ENCODE measurements around the gene ZNF544.
A peak's percentile ranks its signal among the peaks of the same experiment; 100 is the strongest.

Gene ZNF544

GRCh38 chr19:58274771-58275201 lies 46.1 kb downstream of the ZNF544 start:
- no peak overlapping the region for H3K27ac ChIP-seq
- H3K4me3 ChIP-seq (ENCODE audit: low read depth, low read length), result no peak overlapping the region
- no peak overlapping the region for H2AFZ ChIP-seq
- H3K9me3 ChIP-seq (ENCODE audit: control insufficient read depth, low read length), result no peaks in the 10 kb centered on the region
- no peaks in the 10 kb centered on the region for H3K27me3 ChIP-seq (ENCODE audit: control insufficient read depth, insufficient read depth, low read length)
- peaks cover 4% of the 10 kb centered on the region for H3K79me2 ChIP-seq
- TF ChIP-seq CTCF (IDR thresholded peaks at IDR 0.05), result no peak
- H3K4me1 ChIP-seq, result peaks cover 2% of the 10 kb centered on the region
- no peak overlapping the region for H3K4me2 ChIP-seq (ENCODE audit: low read length)
- H3K36me3 ChIP-seq (ENCODE audit: control insufficient read depth, insufficient read depth, low read length), result no peaks in the 10 kb centered on the region
- H3K9ac ChIP-seq, result no peak overlapping the region

- Histone ChIP-seq H3K9ac (no peak overlapping the region), H3K4me2 (ENCODE audit: low read length) (no peak overlapping the region), H2AFZ (no peak overlapping the region), H3K79me2 (peaks cover 11% of the 10 kb centered on the region), H3K27me3 (ENCODE audit: control insufficient read depth, insufficient read depth, low read length) (no peaks in the 10 kb centered on the region), H3K9me3 (ENCODE audit: control insufficient read depth, low read length) (no peaks in the 10 kb centered on the region), H3K36me3 (ENCODE audit: control insufficient read depth, insufficient read depth, low read length) (no peaks in the 10 kb centered on the region), H3K27ac (no peak overlapping the region), H3K4me1 (peaks cover 2% of the 10 kb centered on the region), H3K4me3 (ENCODE audit: low read depth, low read length) (no peak overlapping the region)
- TF ChIP-seq CTCF (IDR thresholded peaks at IDR 0.05), result no peak
Measured at GRCh38 chr19:58275564-58275963, 46.9 kb downstream of the ZNF544 start.

- no peaks in the 10 kb centered on the region for H3K27me3 ChIP-seq (ENCODE audit: control insufficient read depth, insufficient read depth, low read length)
- no peak overlapping the region for H3K9ac ChIP-seq
- H3K9me3 ChIP-seq (ENCODE audit: control insufficient read depth, low read length), result no peaks in the 10 kb centered on the region
Measured at GRCh38 chr19:58277197-58277596, 48.5 kb downstream of the ZNF544 start.

GRCh38 chr19:58277748-58278540 lies 49.2 kb downstream of the ZNF544 start:
- H2AFZ ChIP-seq, result peak overlapping the region; percentile 73
- H3K4me2 ChIP-seq (ENCODE audit: low read length), result peak overlapping the region; percentile 88
- no peaks in the 10 kb centered on the region for H3K36me3 ChIP-seq (ENCODE audit: control insufficient read depth, insufficient read depth, low read length)
- H3K9ac ChIP-seq, result no peak overlapping the region
- H3K27me3 ChIP-seq (ENCODE audit: control insufficient read depth, insufficient read depth, low read length), result no peaks in the 10 kb centered on the region
- TF ChIP-seq CTCF (IDR thresholded peaks at IDR 0.05), result no peak
- H3K79me2 ChIP-seq, result peaks cover 11% of the 10 kb centered on the region
- peak overlapping the region; percentile 82 for H3K27ac ChIP-seq
- peaks cover 2% of the 10 kb centered on the region for H3K4me1 ChIP-seq
- H3K4me3 ChIP-seq (ENCODE audit: low read depth, low read length), result peak overlapping the region; percentile 92
- no peaks in the 10 kb centered on the region for H3K9me3 ChIP-seq (ENCODE audit: control insufficient read depth, low read length)

More at GRCh38 chr19:58277197-58277596, 48.5 kb downstream of the ZNF544 start:
- Histone ChIP-seq H3K36me3 (ENCODE audit: control insufficient read depth, insufficient read depth, low read length) (no peaks in the 10 kb centered on the region), H3K79me2 (peaks cover 11% of the 10 kb centered on the region), H3K4me2 (ENCODE audit: low read length) (no peak overlapping the region), H3K4me1 (peaks cover 2% of the 10 kb centered on the region), H2AFZ (no peak overlapping the region), H3K4me3 (ENCODE audit: low read depth, low read length) (no peak overlapping the region), H3K27ac (no peak overlapping the region)
- no peak for TF ChIP-seq CTCF (IDR thresholded peaks at IDR 0.05)
